ENCODE data around the gene PRKCB.

PRKCB gene

GRCh38 chr16:23922406-23922805 is 86.6 kb downstream of the PRKCB start:
- no peak for TF ChIP-seq CTCF (IDR thresholded peaks at IDR 0.05; ENCODE audit: poor library complexity, severe bottlenecking)
- H3K9me3 ChIP-seq (ENCODE audit: severe bottlenecking), result no peaks in the 10 kb centered on the region
- H3K4me1 ChIP-seq (ENCODE audit: insufficient read depth, poor library complexity, severe bottlenecking), result no peaks in the 10 kb centered on the region
- H3K36me3 ChIP-seq (ENCODE audit: low read depth), result no peaks in the 10 kb centered on the region
- no peak overlapping the region for H3K4me3 ChIP-seq (ENCODE audit: severe bottlenecking)
- no peaks in the 10 kb centered on the region for H3K27me3 ChIP-seq (ENCODE audit: insufficient read depth, poor library complexity, severe bottlenecking)
- H3K27ac ChIP-seq (ENCODE audit: poor library complexity, severe bottlenecking), result no peak overlapping the region
- DNase-seq (ENCODE audit: low spot score), result no peak
- no peak for ATAC-seq (ENCODE audit: low read depth)

GRCh38 chr16:23924128-23924527 is 88.3 kb downstream of the PRKCB start:
- Histone ChIP-seq H3K36me3 (ENCODE audit: low read depth) (no peaks in the 10 kb centered on the region), H3K4me3 (ENCODE audit: severe bottlenecking) (no peak overlapping the region), H3K4me1 (ENCODE audit: insufficient read depth, poor library complexity, severe bottlenecking) (no peaks in the 10 kb centered on the region), H3K27ac (ENCODE audit: poor library complexity, severe bottlenecking) (no peak overlapping the region), H3K27me3 (ENCODE audit: insufficient read depth, poor library complexity, severe bottlenecking) (no peaks in the 10 kb centered on the region), H3K9me3 (ENCODE audit: severe bottlenecking) (no peaks in the 10 kb centered on the region)
- ATAC-seq (ENCODE audit: low read depth) (no peak), DNase-seq (ENCODE audit: low spot score) (no peak)
- no peak for TF ChIP-seq CTCF (IDR thresholded peaks at IDR 0.05; ENCODE audit: poor library complexity, severe bottlenecking)

GRCh38 chr16:23927796-23928195 is 92.0 kb downstream of the PRKCB start:
- no peak for TF ChIP-seq CTCF (IDR thresholded peaks at IDR 0.05; ENCODE audit: poor library complexity, severe bottlenecking)
- H3K4me3 ChIP-seq (ENCODE audit: severe bottlenecking), result no peak overlapping the region
- no peak overlapping the region for H3K27ac ChIP-seq (ENCODE audit: poor library complexity, severe bottlenecking)
- no peak for ATAC-seq (ENCODE audit: low read depth)
- H3K36me3 ChIP-seq (ENCODE audit: low read depth), result no peaks in the 10 kb centered on the region
- no peak for DNase-seq (ENCODE audit: low spot score)
- H3K9me3 ChIP-seq (ENCODE audit: severe bottlenecking), result no peaks in the 10 kb centered on the region
- no peaks in the 10 kb centered on the region for H3K4me1 ChIP-seq (ENCODE audit: insufficient read depth, poor library complexity, severe bottlenecking)
- H3K27me3 ChIP-seq (ENCODE audit: insufficient read depth, poor library complexity, severe bottlenecking), result no peaks in the 10 kb centered on the region

GRCh38 chr16:23929237-23929636 is 93.5 kb downstream of the PRKCB start:
- no peak for TF ChIP-seq CTCF (IDR thresholded peaks at IDR 0.05; ENCODE audit: poor library complexity, severe bottlenecking)
- no peak for ATAC-seq (ENCODE audit: low read depth)

GRCh38 chr16:23929856-23930255 is 94.1 kb downstream of the PRKCB start:
- TF ChIP-seq CTCF (IDR thresholded peaks at IDR 0.05; ENCODE audit: poor library complexity, severe bottlenecking), result no peak
- Histone ChIP-seq H3K27ac (ENCODE audit: poor library complexity, severe bottlenecking) (no peak overlapping the region), H3K4me3 (ENCODE audit: severe bottlenecking) (no peak overlapping the region), H3K4me1 (ENCODE audit: insufficient read depth, poor library complexity, severe bottlenecking) (no peaks in the 10 kb centered on the region), H3K36me3 (ENCODE audit: low read depth) (no peaks in the 10 kb centered on the region), H3K9me3 (ENCODE audit: severe bottlenecking) (no peaks in the 10 kb centered on the region), H3K27me3 (ENCODE audit: insufficient read depth, poor library complexity, severe bottlenecking) (no peaks in the 10 kb centered on the region)
- ATAC-seq (ENCODE audit: low read depth) (no peak), DNase-seq (ENCODE audit: low spot score) (no peak)

More at GRCh38 chr16:23929237-23929636, 93.5 kb downstream of the PRKCB start:
- Histone ChIP-seq H3K4me1 (ENCODE audit: insufficient read depth, poor library complexity, severe bottlenecking) (no peaks in the 10 kb centered on the region), H3K9me3 (ENCODE audit: severe bottlenecking) (no peaks in the 10 kb centered on the region), H3K27ac (ENCODE audit: poor library complexity, severe bottlenecking) (no peak overlapping the region), H3K4me3 (ENCODE audit: severe bottlenecking) (no peak overlapping the region), H3K36me3 (ENCODE audit: low read depth) (no peaks in the 10 kb centered on the region), H3K27me3 (ENCODE audit: insufficient read depth, poor library complexity, severe bottlenecking) (no peaks in the 10 kb centered on the region)
- DNase-seq (ENCODE audit: low spot score), result no peak

Measured in RWPE2 (cell line).